Natural killer cell (primary cell): ENCODE results near the gene VASH2. TPM values are rescaled to one million over a fixed set of nuclear protein-coding genes. Genes with fewer than 3 reads are reported as not detected.
"Not testable (repeated sequence)": the region's sequence is repeated elsewhere in the genome, so short reads cannot be mapped to it uniquely, and the experiment has no call there.

Experiments
- ATAC-seq, 3 donors: fragments of 150-1000 bp in 2 of 3; fragments of 200-7000 bp in 1 of 3; cut with Tn5 transposase; 1 replicate in 1 of 3; 2 replicates in 2 of 3; pipeline ENCODE4 v1.10.0; 2021; ENCODE audit warnings: mild to moderate bottlenecking in 2 of 3, moderate library complexity in 2 of 3
- DNase-seq, 2 donors: peaks; one replicate each; pipeline versions ENCODE4 v3.0.0 to v3.0.0-alpha.2; 2013 to 2021; ENCODE audit warnings: mixed read lengths in 1 of 2
- H3K27ac ChIP-seq: one replicate; pipeline ENCODE4 v1.5.1; 2013; ENCODE audit warnings: mild to moderate bottlenecking, low read length
- H3K27me3 ChIP-seq: one replicate; pipeline ENCODE4 v1.6.1; 2013; ENCODE audit warnings: low read length; ENCODE audit not compliant: control insufficient read depth, insufficient read depth
- H3K36me3 ChIP-seq: one replicate; pipeline ENCODE4 v1.6.1; 2013; ENCODE audit warnings: low read length; ENCODE audit not compliant: control insufficient read depth, insufficient read depth
- H3K4me1 ChIP-seq: one replicate; pipeline ENCODE4 v1.6.1; 2013; ENCODE audit warnings: low read length; ENCODE audit not compliant: control insufficient read depth, insufficient read depth
- H3K4me3 ChIP-seq: one replicate; pipeline ENCODE4 v1.5.1; 2013; ENCODE audit warnings: low read length
- H3K9me3 ChIP-seq: one replicate; pipeline ENCODE4 v1.6.1; 2013; ENCODE audit warnings: low read length; ENCODE audit not compliant: control insufficient read depth, insufficient read depth
- H3K27ac Mint-ChIP-seq, 2 donors: one replicate each; pipeline ENCODE4 v1.8.0; 2022; ENCODE audit warnings: mild to moderate bottlenecking in 2 of 2, mixed read lengths in 2 of 2, moderate library complexity in 1 of 2
- H3K27me3 Mint-ChIP-seq, 2 donors: one replicate each; pipeline ENCODE4 v1.8.0; 2022; ENCODE audit warnings: low read depth in 2 of 2, mixed read lengths in 2 of 2
- H3K36me3 Mint-ChIP-seq: one replicate; pipeline ENCODE4 v1.8.0; 2022; ENCODE audit warnings: mixed read lengths
- H3K4me1 Mint-ChIP-seq, 2 donors: one replicate each; pipeline ENCODE4 v1.8.0; 2022; ENCODE audit warnings: mixed read lengths in 2 of 2
- H3K4me3 Mint-ChIP-seq: one replicate; pipeline ENCODE4 v1.8.0; 2022; ENCODE audit warnings: mild to moderate bottlenecking, moderate library complexity, mixed read lengths
- H3K9me3 Mint-ChIP-seq, 2 donors: one replicate each; pipeline ENCODE4 v1.8.0; 2022; ENCODE audit warnings: mixed read lengths in 2 of 2
- WGBS: methylation state at CpG from one replicate; pipeline ENCODE4 v1.1.7; 2013; ENCODE audit warnings: missing lambda C conversion rate; ENCODE audit not compliant: insufficient coverage; 5-methylcytosine and 5-hydroxymethylcytosine counted together
- intact Hi-C: fragments of 100-400 bp; cut with micrococcal nuclease; formaldehyde crosslinking; loops from one replicate; pipeline ENCODE4 v1.14.2; 2022
- total RNA-seq, 4 donors: library from RNA; stranded (reverse); fragments of 120-200 nt in 1 of 4; gene quantifications; one replicate each; pipeline versions ENCODE4 v1.2.3 to v1.2.4, GENCODE V29; 2013 to 2022
- TF ChIP-seq, protein P1 (sequence below): fragments of 200-600 bp; IDR thresholded peaks from one replicate; pipeline ENCODE4 v1.8.0; 2022; ENCODE audit warnings: antibody characterized with exemption

Gene VASH2
- total RNA-seq, 3 donors from 2014 or later (not counting 1 experiment from before 2014, with no cell fraction given) = not detected

DNA sequence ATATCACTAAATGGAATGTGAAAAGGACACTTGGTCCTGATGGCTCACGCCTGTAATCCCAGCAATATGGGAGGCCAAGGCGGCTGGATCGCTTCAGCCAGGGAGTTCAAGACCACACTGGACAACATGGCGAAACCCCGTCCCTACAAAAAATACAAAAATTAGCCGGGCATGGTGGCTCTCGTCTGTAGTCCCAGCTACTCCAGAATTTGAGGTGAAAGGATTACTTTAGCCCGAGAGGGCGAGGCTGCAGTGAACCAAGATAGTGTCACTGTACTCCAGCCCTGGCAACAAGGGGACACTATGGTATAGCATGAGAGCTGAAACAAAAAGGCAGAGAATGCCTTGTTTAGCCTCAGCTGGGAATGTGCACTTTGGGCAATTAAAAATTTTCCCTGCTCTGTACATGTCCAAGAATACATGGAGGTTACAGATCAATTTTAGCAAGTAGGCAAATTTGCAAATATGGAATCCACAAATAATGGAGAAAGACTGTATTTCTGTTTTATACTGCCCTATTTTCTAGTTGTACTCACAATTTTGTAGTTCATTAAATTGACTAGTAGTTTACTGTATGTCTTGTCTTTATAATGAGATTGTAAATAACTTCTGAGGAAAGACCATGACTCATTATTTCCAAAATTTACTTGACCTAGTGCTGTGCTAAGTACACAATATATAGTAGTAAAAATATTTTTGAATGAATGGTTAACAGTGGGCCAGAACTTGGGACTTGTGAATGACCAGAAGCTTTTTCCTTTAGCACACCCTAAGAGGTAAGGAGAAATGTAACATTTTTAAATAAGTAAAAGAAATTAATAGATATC is 67.3 kb downstream of the VASH2 start:
- Mint-ChIP-seq H3K27ac (no peak overlapping the region), H3K4me1 (peaks cover 12 to 25% of the 10 kb centered on the region in 2 donors)
- intact Hi-C loops = no loop called here

DNA sequence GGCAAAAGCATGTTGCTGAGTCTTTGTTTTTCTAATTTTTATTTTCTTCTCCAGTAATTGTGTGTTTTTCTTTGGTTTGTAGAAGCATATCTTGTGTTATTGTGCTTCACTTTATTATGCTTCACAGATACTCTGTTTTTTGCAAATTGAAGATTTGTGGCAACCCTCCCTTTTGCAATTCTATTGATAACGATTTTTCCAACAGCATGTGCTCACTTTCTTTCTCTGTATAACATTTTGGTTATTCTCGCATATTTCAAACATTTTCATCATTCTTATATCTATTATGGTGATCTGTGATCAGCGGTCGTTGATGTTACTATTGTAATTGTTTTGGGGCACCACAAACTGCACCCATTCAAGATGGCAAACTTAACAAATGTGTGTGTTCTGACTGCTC is 69.1 kb downstream of the VASH2 start:
- Mint-ChIP-seq H3K27ac (no peak overlapping the region), H3K27me3 (peaks cover 3 to 23% of the 10 kb centered on the region in 2 donors), H3K4me3 (no peak overlapping the region), H3K4me1 (peaks cover 0 to 14% of the 10 kb centered on the region in 2 donors), H3K36me3 (no peaks in the 10 kb centered on the region), H3K9me3 (no peaks in the 10 kb centered on the region)
- 100% methylated on average over 3 of the region's 4 CpGs for WGBS
- Histone ChIP-seq H3K9me3 (no peaks in the 10 kb centered on the region), H3K36me3 (no peaks in the 10 kb centered on the region), H3K27ac (no peak overlapping the region), H3K4me1 (peaks cover 11% of the 10 kb centered on the region), H3K27me3 (no peaks in the 10 kb centered on the region), H3K4me3 (no peak overlapping the region)
- intact Hi-C loops = no loop called here
- DNase-seq (no peak), ATAC-seq (no peak)
- TF ChIP-seq, protein P1, sequence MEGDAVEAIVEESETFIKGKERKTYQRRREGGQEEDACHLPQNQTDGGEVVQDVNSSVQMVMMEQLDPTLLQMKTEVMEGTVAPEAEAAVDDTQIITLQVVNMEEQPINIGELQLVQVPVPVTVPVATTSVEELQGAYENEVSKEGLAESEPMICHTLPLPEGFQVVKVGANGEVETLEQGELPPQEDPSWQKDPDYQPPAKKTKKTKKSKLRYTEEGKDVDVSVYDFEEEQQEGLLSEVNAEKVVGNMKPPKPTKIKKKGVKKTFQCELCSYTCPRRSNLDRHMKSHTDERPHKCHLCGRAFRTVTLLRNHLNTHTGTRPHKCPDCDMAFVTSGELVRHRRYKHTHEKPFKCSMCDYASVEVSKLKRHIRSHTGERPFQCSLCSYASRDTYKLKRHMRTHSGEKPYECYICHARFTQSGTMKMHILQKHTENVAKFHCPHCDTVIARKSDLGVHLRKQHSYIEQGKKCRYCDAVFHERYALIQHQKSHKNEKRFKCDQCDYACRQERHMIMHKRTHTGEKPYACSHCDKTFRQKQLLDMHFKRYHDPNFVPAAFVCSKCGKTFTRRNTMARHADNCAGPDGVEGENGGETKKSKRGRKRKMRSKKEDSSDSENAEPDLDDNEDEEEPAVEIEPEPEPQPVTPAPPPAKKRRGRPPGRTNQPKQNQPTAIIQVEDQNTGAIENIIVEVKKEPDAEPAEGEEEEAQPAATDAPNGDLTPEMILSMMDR = no peak

More for the DNA sequence above, 67.3 kb downstream of the VASH2 start:
- no peak overlapping the region for H3K27ac ChIP-seq
- no peaks in the 10 kb centered on the region for H3K36me3 Mint-ChIP-seq
- WGBS = 96% methylated on average over 9 of the region's 9 CpGs
- H3K4me3 Mint-ChIP-seq = no peak overlapping the region
- no peaks in the 10 kb centered on the region for H3K9me3 Mint-ChIP-seq
- no peak overlapping the region for H3K4me3 ChIP-seq
- peaks cover 5% of the 10 kb centered on the region for H3K36me3 ChIP-seq
- no peak for DNase-seq
- H3K27me3 Mint-ChIP-seq = peaks cover 3 to 13% of the 10 kb centered on the region in 2 donors
- H3K27me3 ChIP-seq = no peaks in the 10 kb centered on the region
- H3K4me1 ChIP-seq = peaks cover 11% of the 10 kb centered on the region
- ATAC-seq = no peak
- TF ChIP-seq, protein P1 = no peak
- no peaks in the 10 kb centered on the region for H3K9me3 ChIP-seq

DNA sequence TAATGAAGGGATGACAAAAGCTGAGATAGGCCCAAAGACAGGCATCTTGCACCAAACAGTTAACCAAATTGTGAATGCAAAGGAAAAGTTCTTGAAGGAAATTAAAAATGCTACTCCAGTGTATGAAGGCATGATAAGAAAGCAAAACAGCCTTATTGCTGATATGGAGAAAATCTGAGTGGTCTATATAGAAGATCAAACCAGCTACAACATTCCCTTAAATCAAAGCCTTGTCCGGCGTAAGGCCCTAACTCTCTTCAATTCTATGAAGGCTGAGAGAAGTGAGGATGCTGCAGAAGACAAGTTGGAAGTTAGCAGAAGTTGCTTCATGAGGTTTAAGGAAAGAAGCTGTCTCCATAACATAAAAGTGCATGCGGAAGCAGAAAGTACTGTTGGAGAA is 69.7 kb downstream of the VASH2 start:
- peaks cover 6% of the 10 kb centered on the region for H3K4me1 ChIP-seq
- no peak overlapping the region for H3K4me3 Mint-ChIP-seq
- intact Hi-C loops = no loop called here
- H3K27ac Mint-ChIP-seq = no peak overlapping the region
- no peaks in the 10 kb centered on the region for H3K36me3 ChIP-seq
- ATAC-seq = no peak
- TF ChIP-seq, protein P1 = no peak
- peaks cover 3 to 23% of the 10 kb centered on the region in 2 donors for H3K27me3 Mint-ChIP-seq
- no peaks in the 10 kb centered on the region for H3K27me3 ChIP-seq
- no peak for DNase-seq
- peaks cover 0 to 8% of the 10 kb centered on the region in 2 donors for H3K4me1 Mint-ChIP-seq
- no peaks in the 10 kb centered on the region for H3K9me3 Mint-ChIP-seq
- no peak overlapping the region for H3K27ac ChIP-seq
- no peaks in the 10 kb centered on the region for H3K36me3 Mint-ChIP-seq
- H3K4me3 ChIP-seq = no peak overlapping the region
- no peaks in the 10 kb centered on the region for H3K9me3 ChIP-seq
- 100% methylated on average over 3 of the region's 3 CpGs for WGBS

DNA sequence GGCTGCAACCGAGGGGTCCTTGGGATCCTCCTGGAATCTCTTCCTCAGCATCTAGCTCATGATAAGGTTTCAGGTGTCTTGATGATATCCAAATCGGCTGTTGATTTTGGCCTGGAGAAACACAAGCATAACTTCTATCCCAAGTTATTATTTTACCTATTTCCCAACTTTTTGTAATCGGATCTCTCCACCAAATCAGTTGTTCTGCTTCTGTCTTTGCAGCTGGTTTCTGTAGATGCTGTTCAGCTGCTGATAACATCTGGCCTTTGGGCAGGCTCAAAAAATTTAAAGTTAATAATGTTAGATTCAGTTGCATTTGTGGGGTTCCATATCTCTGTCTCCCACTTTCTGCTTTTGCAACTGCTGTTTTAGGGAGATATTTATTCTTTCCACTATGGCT is 76.7 kb downstream of the VASH2 start:
- ATAC-seq, H3K4me1 ChIP-seq, H3K4me3 Mint-ChIP-seq, DNase-seq, H3K27ac ChIP-seq, H3K36me3 ChIP-seq, H3K9me3 Mint-ChIP-seq, H3K27ac Mint-ChIP-seq, intact Hi-C loops, H3K27me3 ChIP-seq, H3K36me3 Mint-ChIP-seq, H3K4me3 ChIP-seq, H3K4me1 Mint-ChIP-seq, H3K9me3 ChIP-seq: not testable (repeated sequence)
- WGBS = 73% methylated on average over 2 of the region's 3 CpGs
- H3K27me3 Mint-ChIP-seq = peaks cover 25 to 36% of the 10 kb centered on the region in 2 donors
